Femur (tissue), 1 donor: ENCODE results near the gene KAT14.
"Not testable (repeated sequence)": the region's sequence is repeated elsewhere in the genome, so short reads cannot be mapped to it uniquely, and the experiment has no call there.

Source experiments
- DNase-seq: peaks from one replicate; pipeline ENCODE4 v3.0.0-alpha.2; 2017

KAT14 gene, protein sequence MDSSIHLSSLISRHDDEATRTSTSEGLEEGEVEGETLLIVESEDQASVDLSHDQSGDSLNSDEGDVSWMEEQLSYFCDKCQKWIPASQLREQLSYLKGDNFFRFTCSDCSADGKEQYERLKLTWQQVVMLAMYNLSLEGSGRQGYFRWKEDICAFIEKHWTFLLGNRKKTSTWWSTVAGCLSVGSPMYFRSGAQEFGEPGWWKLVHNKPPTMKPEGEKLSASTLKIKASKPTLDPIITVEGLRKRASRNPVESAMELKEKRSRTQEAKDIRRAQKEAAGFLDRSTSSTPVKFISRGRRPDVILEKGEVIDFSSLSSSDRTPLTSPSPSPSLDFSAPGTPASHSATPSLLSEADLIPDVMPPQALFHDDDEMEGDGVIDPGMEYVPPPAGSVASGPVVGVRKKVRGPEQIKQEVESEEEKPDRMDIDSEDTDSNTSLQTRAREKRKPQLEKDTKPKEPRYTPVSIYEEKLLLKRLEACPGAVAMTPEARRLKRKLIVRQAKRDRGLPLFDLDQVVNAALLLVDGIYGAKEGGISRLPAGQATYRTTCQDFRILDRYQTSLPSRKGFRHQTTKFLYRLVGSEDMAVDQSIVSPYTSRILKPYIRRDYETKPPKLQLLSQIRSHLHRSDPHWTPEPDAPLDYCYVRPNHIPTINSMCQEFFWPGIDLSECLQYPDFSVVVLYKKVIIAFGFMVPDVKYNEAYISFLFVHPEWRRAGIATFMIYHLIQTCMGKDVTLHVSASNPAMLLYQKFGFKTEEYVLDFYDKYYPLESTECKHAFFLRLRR

DNA sequence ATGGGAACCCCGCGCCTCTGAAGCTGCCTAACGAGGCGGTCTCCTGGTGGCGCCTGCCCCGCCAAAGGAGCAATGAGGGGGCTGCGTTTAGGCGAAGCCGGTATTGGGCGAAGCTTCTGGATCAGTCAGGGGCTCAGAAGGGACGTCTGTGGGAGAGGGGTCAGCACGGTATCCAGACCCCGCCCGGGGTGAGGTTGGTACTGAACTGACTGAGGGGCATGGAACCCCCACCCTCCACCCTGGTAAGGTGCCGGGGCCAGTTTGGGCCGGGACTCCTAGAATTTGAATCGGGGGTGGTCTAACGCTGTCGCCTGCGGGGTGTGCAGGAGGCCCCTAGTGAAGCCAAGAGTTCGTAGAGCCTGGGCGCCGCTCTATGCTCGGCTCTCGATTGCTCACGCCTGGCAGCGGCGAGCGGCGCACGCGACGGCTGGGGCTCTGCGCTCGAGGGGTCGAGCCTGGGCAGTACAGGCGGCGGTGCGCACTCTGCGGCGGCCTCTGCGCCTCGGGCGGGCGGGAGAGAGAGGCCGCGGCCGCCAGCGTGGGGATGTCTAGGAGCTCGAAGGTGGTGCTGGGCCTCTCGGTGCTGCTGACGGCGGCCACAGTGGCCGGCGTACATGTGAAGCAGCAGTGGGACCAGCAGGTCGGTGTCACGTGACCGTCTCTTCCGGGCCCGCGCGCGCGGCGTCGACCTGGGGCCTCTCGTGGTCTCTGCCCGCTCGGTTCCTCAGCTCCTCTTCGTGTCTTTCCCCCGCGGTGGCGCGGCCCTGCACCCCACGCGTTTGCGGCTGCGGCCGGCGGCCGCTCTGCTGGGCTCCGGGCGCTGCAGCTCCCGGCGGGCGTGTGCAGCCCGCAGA is at the start of gene KAT14, which contains the start of gene PET117:
Gene KAT14 (plus strand): TSS at position 452 of the 854 bp plus-strand sequence. CDS start 4,798 bp downstream, outside the sequence.
Gene PET117 (plus strand): TSS at position 452 of the 854 bp plus-strand sequence. CDS start 93 bp downstream, at position 545.
- DNase-seq: peak; percentile 94

DNA sequence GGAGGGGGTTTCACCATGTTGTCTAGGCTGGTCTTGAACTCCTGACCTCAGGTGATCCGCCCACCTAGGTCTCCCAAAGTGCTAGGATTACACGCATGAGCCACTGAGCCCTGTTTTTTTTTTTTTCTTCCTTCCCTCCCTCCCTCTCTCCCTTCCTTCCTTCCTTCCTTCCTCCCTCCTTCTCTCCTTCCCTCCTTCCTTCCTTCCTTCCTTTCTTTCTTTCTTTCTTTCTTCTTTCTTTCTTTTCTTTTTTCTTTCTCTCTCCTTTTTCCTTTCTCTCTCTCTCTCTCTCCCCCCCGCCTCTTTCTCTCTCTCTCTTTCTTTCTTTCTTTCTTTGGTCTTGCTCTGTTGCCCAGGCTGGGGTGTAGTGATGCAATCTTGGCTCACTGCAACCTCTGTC is 49.4 kb upstream of the KAT14 start:
- not testable (repeated sequence) for DNase-seq

DNA sequence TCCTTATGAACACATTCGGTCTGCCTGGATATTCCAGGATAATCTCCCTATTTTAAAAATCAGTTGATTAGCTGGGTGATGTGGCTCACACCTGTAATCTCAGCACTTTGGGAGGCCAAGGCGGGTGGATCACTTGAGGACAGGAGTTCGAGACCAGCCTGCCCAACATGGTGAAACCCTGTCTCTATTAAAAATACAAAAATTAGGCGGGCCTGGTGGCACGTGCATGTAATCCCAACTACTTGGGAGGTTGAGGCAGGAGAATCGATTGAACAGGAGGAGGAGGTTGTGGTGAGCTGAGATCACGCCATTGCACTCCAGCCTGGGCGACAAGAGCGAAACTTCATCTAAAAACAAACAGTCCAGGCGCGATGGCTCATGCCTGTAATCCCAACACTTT is 48.8 kb upstream of the KAT14 start:
- not testable (repeated sequence) for DNase-seq

DNA sequence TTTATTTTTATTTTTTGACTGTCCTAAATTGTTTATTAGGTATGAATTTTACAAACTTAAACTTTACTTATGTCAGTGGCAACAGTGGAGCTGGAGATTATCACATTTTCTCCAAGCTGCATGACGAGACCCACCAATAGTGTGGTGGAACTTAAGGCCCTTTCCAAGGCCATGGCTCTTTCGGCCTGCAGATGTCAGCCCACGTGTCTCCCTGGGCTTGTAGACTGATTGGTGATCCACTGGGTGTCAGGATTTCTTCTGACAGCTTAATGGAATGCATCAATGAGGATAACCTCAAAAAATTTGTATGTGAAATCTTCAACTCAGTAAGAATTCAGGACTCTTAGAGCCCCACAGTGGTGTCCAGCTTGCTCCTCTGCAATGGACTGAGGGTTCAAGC is 47.6 kb upstream of the KAT14 start:
- DNase-seq: no peak

DNA sequence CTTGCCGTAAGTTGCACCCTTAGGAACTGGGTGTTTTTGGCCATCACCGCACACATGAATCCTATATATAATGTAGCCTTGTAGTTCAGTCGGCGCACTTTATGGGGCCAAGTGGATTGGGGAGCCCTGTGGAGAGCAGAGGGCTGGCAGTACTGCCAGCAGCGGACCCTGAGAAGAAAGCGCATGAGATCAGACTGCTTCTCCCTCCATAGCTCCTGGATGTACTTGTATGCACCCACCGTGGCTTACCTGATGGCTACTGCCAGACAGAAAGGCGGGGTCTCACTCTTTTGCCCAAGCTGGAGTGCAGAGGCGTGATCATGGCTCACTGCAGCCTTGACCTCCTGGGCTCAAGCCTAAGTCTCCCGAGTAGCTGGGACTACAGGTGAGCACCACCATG is 47.2 kb upstream of the KAT14 start:
- no peak for DNase-seq

DNA sequence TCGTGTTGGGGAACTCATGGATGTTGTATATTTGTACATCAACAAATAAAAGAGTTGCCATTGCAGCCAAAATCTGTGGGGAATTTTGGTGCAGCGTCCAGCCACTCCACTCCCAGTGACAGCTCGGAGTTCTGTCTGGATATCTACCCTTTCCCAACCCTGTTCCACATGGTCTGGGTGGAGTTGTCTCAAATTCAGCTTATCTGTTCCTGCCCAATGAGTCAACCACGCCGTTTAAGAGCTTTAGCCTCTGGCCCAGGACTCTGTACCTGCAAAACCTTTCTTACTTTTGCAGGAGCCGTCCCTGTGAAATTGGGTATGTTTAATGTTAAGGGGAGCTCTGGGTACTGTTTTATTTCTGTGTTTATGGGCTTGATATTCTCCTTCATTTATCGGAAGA is 46.0 kb upstream of the KAT14 start:
- no peak for DNase-seq

DNA sequence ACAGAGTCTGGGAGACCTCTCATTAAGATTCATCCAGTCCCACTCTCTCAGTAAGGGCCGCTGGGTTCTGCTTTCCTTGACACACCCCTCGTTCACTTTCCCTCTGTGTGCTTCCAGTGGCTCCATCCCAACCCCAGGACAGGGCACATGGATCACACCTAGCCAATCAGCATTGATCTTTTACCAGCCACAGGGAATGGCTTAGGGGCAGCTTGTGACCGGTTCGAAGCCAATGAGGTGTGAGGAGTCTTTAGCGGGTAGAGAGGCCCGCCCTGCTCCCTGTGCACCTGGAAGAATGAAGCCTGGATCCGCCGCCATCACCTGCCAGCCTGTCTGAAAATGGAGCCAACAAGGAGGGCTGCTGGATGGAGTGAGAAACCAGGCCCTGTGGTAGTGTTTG is 44.8 kb upstream of the KAT14 start:
- DNase-seq: no peak

DNA sequence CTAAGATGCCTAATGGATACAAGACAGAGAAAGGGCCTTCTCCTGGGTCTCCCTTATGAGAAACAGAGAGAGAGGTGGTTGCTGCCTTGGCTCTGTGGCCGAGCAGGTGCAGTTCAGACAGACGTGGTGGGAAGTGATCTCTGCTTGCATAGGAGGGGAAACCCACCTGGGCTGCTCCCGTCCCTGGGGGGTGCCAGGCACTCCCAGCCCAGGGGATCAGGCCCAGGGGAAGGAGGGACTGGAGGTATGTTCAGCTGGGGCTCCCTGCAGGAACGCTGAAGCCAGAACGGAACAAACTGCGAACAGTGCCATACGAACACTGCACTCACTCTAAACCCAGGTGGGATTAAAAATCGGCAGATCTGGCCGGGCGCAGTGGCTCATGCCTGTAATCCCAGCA is 44.3 kb upstream of the KAT14 start:
- DNase-seq: no peak

DNA sequence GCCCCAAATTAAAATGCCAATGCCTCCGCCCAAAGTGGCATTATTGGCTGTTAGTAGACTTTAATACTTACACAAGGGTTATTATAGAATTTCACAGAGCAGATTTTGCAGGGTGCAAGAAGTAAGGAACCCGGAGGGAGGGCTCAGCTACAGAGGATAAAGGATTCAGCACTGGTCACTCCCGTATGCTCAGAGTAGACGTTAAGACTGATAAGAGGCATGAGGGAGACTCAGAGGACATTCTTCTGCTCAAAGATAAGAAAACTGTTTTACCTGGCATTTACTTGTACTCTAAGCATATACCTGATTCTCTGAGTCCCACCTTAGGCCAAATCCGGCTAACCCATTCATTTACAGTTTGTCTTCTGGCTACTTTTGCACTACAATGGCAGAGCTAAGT is 43.5 kb upstream of the KAT14 start:
- DNase-seq: no peak

DNA sequence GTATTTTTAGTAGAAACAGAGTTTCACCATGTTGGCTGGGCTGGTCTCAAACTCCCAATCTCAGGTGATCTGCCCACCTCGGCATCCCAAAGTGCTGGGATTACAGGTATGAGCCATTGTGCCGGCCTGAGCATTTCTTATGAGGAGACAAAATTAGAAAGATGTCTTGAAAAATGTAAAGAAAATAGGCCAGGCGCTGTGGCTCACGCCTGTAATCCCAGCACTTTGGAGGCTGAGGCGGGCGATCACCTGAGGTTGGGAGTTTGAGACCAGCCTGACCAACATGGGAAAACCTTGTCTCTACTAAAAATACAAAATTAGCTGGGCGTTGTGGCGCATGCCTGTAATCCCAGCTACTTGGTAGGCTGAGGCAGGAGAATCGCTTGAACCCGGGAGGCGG is 37.1 kb upstream of the KAT14 start:
- not testable (repeated sequence) for DNase-seq

DNA sequence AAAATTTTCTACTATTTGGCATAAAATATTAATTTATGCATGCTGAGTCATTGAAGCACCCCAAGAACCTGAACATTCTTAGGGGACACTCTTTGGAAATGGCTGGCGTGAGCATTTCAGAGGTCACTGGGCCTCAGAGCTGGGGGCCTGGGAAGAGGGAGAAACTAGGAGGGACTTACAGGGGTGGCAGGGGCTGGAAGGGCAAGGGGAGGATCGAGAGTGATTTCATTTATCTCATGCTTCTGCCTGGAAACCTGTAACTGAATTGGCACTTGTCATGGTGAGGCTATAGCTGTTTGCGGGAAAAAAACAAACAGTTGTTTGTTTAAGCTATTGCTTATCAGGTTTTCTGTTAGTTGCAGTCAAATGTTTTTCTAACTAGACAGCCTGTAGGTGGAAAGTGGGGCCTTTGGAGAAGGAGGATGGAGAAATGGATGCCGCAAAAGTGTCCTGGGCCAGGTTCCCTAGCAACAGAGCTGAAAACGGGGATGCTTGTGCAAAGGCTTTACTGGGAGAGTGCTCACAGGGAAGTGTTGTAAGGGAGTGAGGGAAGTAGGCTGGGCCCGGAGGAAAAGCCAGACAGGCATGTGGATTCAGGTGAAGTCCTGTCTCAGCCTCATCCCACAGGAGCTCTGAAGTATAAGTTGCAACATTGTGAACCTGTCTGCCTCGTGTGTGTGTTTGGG is 36.4 kb upstream of the KAT14 start:
- no peak for DNase-seq

DNA sequence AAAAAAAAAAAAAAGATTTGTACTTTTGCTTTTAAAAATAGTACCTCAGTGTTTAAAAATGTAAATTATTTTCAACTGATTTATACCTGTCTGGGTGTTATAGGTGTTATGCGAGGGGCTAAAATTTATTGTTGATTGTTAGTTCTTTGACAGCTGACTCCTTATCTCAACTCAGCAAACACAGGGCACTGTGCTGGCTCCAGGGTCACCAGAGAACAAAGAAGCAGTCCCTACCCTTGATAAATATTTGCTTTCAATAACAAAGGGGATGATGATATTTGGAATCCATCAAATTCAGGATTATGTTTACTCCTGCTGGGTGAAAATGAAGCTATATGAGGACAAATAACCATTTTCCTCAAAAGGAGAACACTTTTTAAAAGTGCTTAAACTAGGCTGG is 34.2 kb upstream of the KAT14 start:
- no peak for DNase-seq

DNA sequence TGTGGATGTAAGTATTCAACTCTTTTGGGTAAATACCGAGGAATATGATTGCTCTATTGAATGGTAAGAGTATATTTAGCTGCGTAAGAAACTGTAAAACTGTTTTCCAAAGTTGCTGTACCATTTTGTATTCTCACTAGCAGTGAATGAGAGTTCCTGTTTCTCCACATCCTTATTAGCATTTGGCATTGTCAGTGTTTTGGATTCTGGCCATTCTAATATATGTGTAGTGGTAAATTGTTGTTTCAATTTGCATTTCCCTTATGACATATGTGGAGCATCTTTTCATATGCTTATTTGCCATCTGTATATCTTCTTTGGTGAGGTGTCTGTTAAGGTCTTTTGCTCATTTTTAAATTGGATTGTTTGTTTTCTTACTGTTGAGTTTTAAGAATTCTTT is 29.3 kb upstream of the KAT14 start:
- DNase-seq: no peak

DNA sequence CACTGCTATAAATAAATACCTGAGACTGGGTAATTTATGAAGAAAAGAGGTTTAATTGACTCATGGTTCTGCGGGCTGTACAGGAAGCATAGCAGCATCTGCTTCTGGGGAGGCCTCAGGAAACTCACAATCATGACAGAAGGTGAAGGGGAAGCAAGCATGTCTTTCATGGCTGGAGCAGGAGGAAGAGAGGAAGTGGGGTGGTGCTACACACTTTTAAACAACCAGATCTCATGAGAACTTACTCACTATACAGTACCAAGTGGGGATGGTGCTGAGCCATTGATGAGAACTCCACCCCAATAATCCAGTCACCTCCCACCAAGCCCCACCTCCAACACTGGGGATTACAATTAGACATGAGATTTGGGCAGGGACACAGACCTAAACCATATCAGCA is 9.1 kb upstream of the KAT14 start:
- not testable (repeated sequence) for DNase-seq

DNA sequence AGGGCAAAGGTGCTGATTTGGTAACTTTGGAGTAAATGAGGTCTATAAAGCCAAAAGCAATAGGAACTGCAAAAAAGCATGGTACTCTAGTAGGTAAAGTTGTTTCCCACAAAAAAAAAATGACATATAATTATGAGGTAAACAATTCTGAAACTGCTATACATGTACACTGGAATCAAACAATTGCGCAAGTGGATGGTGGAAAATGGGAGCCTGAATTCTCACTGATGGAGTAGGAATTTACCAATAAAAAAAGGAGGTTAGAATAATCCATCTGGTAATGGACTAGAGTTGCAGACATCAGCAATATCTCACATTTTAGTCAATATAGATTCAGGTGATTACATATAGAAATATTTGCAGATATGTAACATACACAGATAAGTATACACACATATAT is 5.0 kb upstream of the KAT14 start:
- DNase-seq: no peak

DNA sequence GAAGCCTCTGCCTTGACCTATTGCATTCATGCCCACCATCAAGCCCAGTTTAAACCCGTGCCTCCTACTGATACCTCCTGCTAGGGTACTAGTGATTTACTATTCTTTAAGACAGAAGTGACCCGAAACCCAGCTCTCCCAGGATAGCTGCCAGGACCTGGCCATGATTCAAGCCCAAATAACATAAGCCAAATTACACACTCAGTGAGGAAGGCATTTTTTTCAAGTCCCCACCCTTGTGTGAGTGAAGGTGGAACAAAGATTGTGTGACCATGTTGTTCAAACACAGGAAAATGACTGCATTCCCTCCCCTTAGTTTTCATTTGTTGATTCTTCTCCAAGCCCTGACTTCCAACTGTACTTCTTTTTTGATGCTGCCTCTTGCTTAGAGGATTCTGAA is 3.7 kb upstream of the KAT14 start:
- no peak for DNase-seq

DNA sequence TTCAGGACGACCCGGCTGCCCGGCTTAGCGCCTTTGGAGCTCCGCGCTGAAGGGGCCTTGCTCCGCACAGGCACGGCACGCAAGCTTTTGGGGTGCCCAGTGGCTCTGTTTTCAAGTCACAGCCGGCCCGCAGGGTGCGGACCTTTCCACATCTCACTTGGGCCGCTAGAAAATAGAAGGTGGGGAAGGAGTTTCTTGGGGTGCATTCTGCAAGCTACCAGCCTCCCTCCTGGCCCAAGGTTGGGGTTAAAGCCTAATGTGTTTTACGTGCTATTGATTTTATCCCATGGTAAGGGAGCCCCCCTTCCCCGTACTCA is 561 bp downstream of the KAT14 start:
- no peak for DNase-seq

DNA sequence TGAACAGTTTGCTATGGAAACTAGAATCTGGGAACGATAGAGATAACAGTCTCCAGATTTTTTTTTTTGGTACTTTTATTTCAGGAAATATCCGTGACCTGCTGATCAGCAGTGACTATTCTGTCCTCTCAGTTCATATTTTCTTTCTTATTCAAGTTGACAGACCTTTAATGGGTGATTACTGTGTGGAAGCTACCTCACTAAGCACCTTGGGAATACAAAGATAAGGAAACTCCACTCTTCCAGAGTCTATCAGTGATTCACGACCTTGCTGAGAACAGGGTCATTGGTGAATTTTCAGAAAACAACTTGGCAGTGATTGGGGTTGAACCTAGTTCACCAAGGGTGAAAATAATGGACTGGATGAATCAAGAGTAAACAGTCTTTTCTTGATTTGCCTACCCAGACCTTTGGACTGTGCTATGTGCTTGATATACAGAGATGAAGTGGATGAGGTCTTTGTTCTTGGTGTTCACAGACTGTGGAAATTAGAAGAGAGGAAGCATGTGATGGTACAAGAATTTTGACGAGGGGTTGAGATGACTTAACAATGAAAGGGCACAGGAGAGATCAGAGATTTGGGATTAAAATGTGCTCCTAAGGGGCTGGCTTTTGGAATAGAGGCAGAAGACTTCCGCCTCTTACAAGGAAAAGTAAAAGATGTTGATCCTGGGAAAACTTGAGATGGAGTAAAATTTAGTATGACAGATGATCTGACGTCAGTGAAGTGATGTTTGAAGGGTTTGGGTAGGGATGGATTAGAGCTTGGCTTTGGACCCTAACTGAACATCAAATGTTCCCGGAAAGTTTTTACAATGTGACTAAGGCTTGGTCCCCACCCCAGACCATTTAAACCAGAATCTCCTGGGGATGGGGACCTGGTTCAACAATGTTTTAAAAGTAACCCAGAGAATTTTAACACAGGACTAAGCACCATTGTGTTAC is 1.2 kb downstream of the KAT14 start:
- no peak for DNase-seq

DNA sequence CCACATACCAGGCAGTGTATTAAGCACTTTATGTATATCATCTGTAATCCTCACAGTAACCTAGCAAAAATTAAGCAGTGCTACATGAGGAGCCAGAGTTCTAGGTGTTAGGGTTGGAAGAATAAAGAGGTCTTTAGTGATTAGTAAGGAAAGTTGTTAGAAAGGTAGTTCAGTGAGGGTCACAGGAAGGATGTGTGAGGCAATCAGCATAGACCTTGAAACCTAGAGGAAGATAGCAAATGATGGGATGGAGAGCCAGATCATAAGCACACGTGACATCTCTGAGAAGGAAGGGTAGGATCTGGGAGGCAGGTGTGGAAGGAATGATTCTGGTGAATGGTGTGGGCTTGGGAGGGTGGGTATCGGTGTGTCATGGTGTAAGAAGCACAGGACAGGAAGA is 2.2 kb downstream of the KAT14 start:
- no peak for DNase-seq

DNA sequence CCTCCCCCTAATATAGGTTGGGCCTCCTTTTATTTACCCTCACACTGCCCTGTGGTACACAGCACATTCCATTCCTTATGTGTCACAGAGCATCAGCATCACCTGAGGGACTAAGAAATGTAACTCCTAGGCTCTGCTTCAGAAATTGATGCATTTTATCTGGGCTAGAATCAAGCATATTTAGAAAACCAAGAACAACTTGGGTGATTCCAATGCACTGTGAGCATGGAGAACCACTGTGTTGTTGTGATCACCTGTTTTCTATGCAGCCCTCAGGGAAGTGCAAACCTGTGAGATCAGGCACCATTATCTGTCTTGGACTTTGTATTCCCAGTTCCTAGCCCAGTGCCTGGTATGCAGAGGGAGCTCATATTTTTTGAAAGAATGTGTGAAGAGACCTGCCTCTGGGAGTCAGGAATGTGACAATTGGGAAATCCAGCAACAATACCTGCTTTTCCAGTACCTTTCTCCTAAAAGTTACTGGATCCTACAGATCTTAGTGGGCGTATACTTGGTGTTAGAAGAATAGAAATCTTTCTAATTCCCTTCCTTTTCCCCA is 7.0 kb downstream of the KAT14 start:
- DNase-seq: no peak

DNA sequence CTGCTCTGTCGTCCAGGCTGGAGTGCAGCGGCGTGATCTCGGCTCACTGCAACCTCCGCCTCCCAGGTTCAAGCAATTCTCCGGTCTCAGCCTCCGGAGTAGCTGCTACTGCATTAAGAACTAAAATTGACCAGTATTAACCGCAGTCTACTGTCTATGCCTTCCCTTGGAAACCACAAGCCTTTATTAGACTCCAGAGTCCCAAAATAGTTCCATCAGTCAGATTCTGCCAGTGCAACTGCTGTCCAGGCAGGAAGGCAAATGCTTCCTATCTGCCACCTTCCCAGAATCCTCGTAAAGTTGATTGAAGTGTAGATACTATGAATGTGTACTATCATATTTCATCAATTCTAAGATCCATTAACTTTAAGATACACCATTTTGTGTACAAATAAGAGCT is 16.7 kb downstream of the KAT14 start:
- DNase-seq: no peak
